ENCODE results near the gene HS3ST1.

DNA sequence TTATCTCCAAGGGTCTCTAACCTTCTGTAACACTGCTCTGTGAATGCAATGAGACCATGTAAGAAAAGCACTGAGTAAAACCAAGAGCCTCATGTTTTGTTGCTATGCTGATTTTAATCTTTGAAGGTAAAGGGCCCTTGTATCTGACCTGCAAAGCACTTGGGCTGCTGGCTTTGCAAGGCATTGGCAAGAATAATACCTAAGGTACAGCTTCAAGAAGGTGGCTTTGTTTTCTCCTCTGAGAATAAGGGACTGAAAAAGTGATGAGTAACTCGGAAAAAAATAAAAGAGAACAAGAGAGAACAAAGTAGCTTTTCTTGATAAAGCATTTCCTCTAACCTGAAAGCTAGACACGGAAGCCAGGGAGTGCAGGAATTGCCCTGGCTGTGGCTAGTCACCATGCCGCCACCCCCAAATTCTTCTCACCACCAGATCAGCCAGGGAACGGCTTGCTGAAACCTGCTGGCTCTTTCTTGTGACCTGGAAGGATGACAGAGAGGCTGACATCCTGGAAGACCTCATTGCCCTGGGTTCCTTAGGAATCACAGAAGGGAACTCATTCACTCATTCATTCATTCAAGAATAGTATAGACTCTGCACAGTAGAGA, 41.8 kb upstream of the HS3ST1 start:
- TF ChIP-seq TAF1 (IDR thresholded peaks at IDR 0.05; ENCODE audit: low read depth) (no peak), ZBTB7A (IDR thresholded peaks at IDR 0.05; ENCODE audit: low read depth) (no peak), YY1 (IDR thresholded peaks at IDR 0.05; ENCODE audit: low read depth) (no peak), TCF12 (IDR thresholded peaks at IDR 0.05; ENCODE audit: low read depth) (no peak), FOXM1 (IDR thresholded peaks at IDR 0.05; ENCODE audit: borderline replicate concordance, low read depth) (no peak), EP300 (IDR thresholded peaks at IDR 0.05; ENCODE audit: borderline replicate concordance) (no peak), TEAD4 (IDR thresholded peaks at IDR 0.05) (no peak), CEBPB (IDR thresholded peaks at IDR 0.05) (no peak), RAD21 (IDR thresholded peaks at IDR 0.05; ENCODE audit: low read depth) (no peak)
- TF ChIP-seq, protein P1, sequence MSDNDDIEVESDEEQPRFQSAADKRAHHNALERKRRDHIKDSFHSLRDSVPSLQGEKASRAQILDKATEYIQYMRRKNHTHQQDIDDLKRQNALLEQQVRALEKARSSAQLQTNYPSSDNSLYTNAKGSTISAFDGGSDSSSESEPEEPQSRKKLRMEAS (IDR thresholded peaks at IDR 0.05): no peak
- TF ChIP-seq, protein P2, sequence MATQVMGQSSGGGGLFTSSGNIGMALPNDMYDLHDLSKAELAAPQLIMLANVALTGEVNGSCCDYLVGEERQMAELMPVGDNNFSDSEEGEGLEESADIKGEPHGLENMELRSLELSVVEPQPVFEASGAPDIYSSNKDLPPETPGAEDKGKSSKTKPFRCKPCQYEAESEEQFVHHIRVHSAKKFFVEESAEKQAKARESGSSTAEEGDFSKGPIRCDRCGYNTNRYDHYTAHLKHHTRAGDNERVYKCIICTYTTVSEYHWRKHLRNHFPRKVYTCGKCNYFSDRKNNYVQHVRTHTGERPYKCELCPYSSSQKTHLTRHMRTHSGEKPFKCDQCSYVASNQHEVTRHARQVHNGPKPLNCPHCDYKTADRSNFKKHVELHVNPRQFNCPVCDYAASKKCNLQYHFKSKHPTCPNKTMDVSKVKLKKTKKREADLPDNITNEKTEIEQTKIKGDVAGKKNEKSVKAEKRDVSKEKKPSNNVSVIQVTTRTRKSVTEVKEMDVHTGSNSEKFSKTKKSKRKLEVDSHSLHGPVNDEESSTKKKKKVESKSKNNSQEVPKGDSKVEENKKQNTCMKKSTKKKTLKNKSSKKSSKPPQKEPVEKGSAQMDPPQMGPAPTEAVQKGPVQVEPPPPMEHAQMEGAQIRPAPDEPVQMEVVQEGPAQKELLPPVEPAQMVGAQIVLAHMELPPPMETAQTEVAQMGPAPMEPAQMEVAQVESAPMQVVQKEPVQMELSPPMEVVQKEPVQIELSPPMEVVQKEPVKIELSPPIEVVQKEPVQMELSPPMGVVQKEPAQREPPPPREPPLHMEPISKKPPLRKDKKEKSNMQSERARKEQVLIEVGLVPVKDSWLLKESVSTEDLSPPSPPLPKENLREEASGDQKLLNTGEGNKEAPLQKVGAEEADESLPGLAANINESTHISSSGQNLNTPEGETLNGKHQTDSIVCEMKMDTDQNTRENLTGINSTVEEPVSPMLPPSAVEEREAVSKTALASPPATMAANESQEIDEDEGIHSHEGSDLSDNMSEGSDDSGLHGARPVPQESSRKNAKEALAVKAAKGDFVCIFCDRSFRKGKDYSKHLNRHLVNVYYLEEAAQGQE (IDR thresholded peaks at IDR 0.05; ENCODE audit: low read depth): no peak

Measured in Ishikawa (cell line).